WTC11 (cell line): ENCODE results near the gene IGFL4. TPM values are rescaled to one million over a fixed set of nuclear protein-coding genes. Genes with fewer than 3 reads are reported as not detected.

ENCODE experiments used
- ATAC-seq: fragments of 200-7000 bp; cut with Tn5 transposase; 2 replicates; pipeline ENCODE4 v1.10.0; 2021; ENCODE audit warnings: mild to moderate bottlenecking, moderate library complexity
- Bru-seq: library from RNA; stranded (reverse); fragments of 400-500 nt; gene quantifications from one replicate; lab custom pipeline; 2021; lab: Mats Ljungman, UMichigan
- CTCF ChIA-PET: fragments of 300-600 bp; sonication (Branson Sonifier 250); formaldehyde crosslinking; loops from one replicate; lab custom pipeline; 2021; ENCODE audit warnings: antibody characterized with exemption; lab: Charles Lee
- POLR2A ChIA-PET: fragments of 350-600 bp; sonication (Branson Sonifier 250); formaldehyde crosslinking; loops from one replicate; lab custom pipeline; 2021; ENCODE audit warnings: antibody characterized with exemption; lab: Charles Lee
- DNase-seq: peaks from one replicate; pipeline ENCODE4 v3.0.0; 2021; ENCODE audit warnings: low spot score
- H3K27ac Mint-ChIP-seq: 2 replicates; pipeline ENCODE4 v1.8.0; 2021; ENCODE audit warnings: mixed read lengths
- H3K27me3 Mint-ChIP-seq: 2 replicates; pipeline ENCODE4 v1.8.0; 2021; ENCODE audit warnings: low read depth, mild to moderate bottlenecking, moderate library complexity, mixed read lengths
- H3K36me3 Mint-ChIP-seq: 2 replicates; pipeline ENCODE4 v1.8.0; 2021; ENCODE audit warnings: mixed read lengths
- H3K4me1 Mint-ChIP-seq: 2 replicates; pipeline ENCODE4 v1.8.0; 2022; ENCODE audit warnings: mixed read lengths
- H3K4me3 Mint-ChIP-seq: 2 replicates; pipeline ENCODE4 v1.8.0; 2021; ENCODE audit warnings: mild to moderate bottlenecking, moderate library complexity, mixed read lengths
- H3K9me3 Mint-ChIP-seq: 2 replicates; pipeline ENCODE4 v1.8.0; 2021; ENCODE audit warnings: mixed read lengths
- ATF1 ChIP-seq: sonication (generic); formaldehyde crosslinking; IDR thresholded peaks from 2 replicates; pipeline ENCODE4 v1.8.1; 2023; ENCODE audit warnings: mild to moderate bottlenecking, moderate library complexity, missing genetic modification reagents
- ELF4 ChIP-seq: sonication (generic); formaldehyde crosslinking; IDR thresholded peaks from 2 replicates; pipeline ENCODE4 v1.8.1; 2022; ENCODE audit warnings: low read depth, mild to moderate bottlenecking, moderate library complexity, missing genetic modification reagents
- EMX1 ChIP-seq: fragments of 250-450 bp; sonication (Bioruptor Pico); IDR thresholded peaks from 2 replicates; pipeline ENCODE4 v1.8.0; 2021; ENCODE audit warnings: mild to moderate bottlenecking
- FOXJ3 ChIP-seq: sonication (generic); formaldehyde crosslinking; IDR thresholded peaks from 2 replicates; pipeline ENCODE4 v1.9.0; 2021; ENCODE audit warnings: missing genetic modification reagents, mild to moderate bottlenecking, borderline replicate concordance
- MXD4 ChIP-seq: fragments of 250-450 bp; sonication (Bioruptor Pico); IDR thresholded peaks from 2 replicates; pipeline ENCODE4 v1.8.0; 2021; ENCODE audit warnings: mild to moderate bottlenecking, moderate library complexity, borderline replicate concordance
- NFYB ChIP-seq: sonication (generic); formaldehyde crosslinking; conservative IDR thresholded peaks from 2 replicates; pipeline ENCODE4 v1.8.0; 2022; ENCODE audit warnings: low read depth, missing genetic modification reagents
- NR3C1 ChIP-seq: sonication (generic); formaldehyde crosslinking; conservative IDR thresholded peaks from 2 replicates; pipeline ENCODE4 v1.8.1; 2023; ENCODE audit warnings: low read depth, mild to moderate bottlenecking, missing genetic modification reagents
- SMAD3 ChIP-seq: sonication (generic); formaldehyde crosslinking; IDR thresholded peaks from 2 replicates; pipeline ENCODE4 v1.8.0; 2022; ENCODE audit warnings: missing genetic modification reagents, mild to moderate bottlenecking, borderline replicate concordance
- SP1 ChIP-seq: sonication (generic); formaldehyde crosslinking; conservative IDR thresholded peaks from 2 replicates; pipeline ENCODE4 v1.8.1; 2022; ENCODE audit warnings: missing genetic modification reagents
- TEAD1 ChIP-seq: sonication (generic); formaldehyde crosslinking; IDR thresholded peaks from 2 replicates; pipeline ENCODE4 v1.8.0; 2022; ENCODE audit warnings: mild to moderate bottlenecking, missing genetic modification reagents
- TP53 ChIP-seq: sonication (generic); formaldehyde crosslinking; IDR thresholded peaks from 2 replicates; pipeline ENCODE4 v1.8.1; 2023; ENCODE audit warnings: mild to moderate bottlenecking, missing genetic modification reagents
- ZNF219 ChIP-seq: sonication (generic); formaldehyde crosslinking; IDR thresholded peaks from 2 replicates; pipeline ENCODE4 v1.8.0; 2023; ENCODE audit warnings: missing genetic modification reagents, mild to moderate bottlenecking, borderline replicate concordance
- ZNF263 ChIP-seq: sonication (generic); formaldehyde crosslinking; IDR thresholded peaks from 2 replicates; pipeline ENCODE4 v1.8.1; 2022; ENCODE audit warnings: low read depth, mild to moderate bottlenecking, moderate library complexity, missing genetic modification reagents
- ZNF671 ChIP-seq: fragments of 250-450 bp; sonication (Bioruptor Pico); IDR thresholded peaks from 2 replicates; pipeline ENCODE4 v1.8.0; 2021; ENCODE audit warnings: mild to moderate bottlenecking
- long read RNA-seq, 3 experiments: library from RNA in 1 of 3; library from capped mRNA in 1 of 3; library from polyadenylated mRNA in 1 of 3; unstranded in 2 of 3; stranded (forward) in 1 of 3; transcript quantifications; one replicate each; pipeline ENCODE4 v2.0.0, GENCODE V29; 2021
- total RNA-seq: library from RNA; stranded (reverse); gene quantifications from 3 replicates; pipeline ENCODE4 v1.2.3, GENCODE V29; 2021
- TF ChIP-seq, protein P1 (sequence below): sonication (generic); formaldehyde crosslinking; IDR thresholded peaks from 2 replicates; pipeline ENCODE4 v1.8.1; 2023; ENCODE audit warnings: mild to moderate bottlenecking, missing genetic modification reagents, moderate library complexity
- TF ChIP-seq, protein P2 (sequence below): sonication (generic); formaldehyde crosslinking; IDR thresholded peaks from 2 replicates; pipeline ENCODE4 v1.8.0; 2022; ENCODE audit warnings: missing genetic modification reagents
- TF ChIP-seq, protein P3 (sequence below): fragments of 250-450 bp; sonication (Bioruptor Pico); IDR thresholded peaks from 2 replicates; pipeline ENCODE4 v1.8.0; 2021; ENCODE audit warnings: mild to moderate bottlenecking
- TF ChIP-seq, protein P4 (sequence below): sonication (generic); formaldehyde crosslinking; IDR thresholded peaks from 2 replicates; pipeline ENCODE4 v1.8.1; 2023; ENCODE audit warnings: mild to moderate bottlenecking, missing genetic modification reagents, borderline replicate concordance
- TF ChIP-seq, protein P5 (sequence below): sonication (generic); formaldehyde crosslinking; IDR thresholded peaks from 2 replicates; pipeline ENCODE4 v1.8.0; 2022; ENCODE audit warnings: mild to moderate bottlenecking, missing genetic modification reagents

Gene IGFL4
- total RNA-seq, result 0.20 to 0.37 TPM (median 0.34 TPM) in 3 replicates
- Bru-seq, nascent RNA, result percentile 20 among the genes with signal in this experiment
- long read RNA-seq, experiment 1, partial matches to known transcripts, result 0 of 2 reads
- long read RNA-seq, experiment 1, other reads (novel, unspliced or antisense), result 2 of 2 reads
- long read RNA-seq, experiment 2, partial matches to known transcripts, result 0 of 1 reads
- long read RNA-seq, experiment 2, other reads (novel, unspliced or antisense), result 1 of 1 reads
- long read RNA-seq, experiment 3, result 0 reads

DNA sequence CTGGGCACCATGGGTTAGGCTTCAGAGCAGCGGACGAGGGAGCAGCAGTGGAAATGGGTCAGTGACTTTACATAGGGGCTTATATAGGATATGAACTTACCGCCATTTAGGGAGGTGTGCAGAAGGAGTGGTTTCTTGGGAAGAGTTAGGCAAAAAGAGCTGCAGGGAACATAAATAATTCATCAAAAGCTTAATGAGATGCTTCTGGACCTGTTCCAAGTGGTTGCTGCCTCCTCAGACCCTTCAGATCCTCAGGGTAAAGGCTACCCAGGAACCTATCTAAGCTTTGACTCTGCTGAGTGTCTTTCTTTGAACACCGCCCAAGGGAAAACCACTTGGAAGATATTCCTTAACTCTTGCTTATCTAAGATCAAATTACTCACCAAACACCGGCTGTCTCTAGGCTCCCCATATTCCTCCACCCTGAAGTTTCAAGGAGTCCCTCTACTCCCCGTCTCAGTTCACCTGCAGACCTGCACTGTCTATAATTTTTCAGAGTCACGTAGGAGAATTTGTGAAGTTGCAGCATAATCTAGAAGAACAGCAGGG, at the start of gene IGFL4:
Gene IGFL4 (minus strand): TSS at position 51 of the 549 bp plus-strand sequence. CDS start 40 bp downstream, at position 11.
- TF ChIP-seq ATF1 (CRISPR knock-in tag) (no peak), TEAD1 (CRISPR knock-in tag) (no peak)
- TF ChIP-seq, protein P1, sequence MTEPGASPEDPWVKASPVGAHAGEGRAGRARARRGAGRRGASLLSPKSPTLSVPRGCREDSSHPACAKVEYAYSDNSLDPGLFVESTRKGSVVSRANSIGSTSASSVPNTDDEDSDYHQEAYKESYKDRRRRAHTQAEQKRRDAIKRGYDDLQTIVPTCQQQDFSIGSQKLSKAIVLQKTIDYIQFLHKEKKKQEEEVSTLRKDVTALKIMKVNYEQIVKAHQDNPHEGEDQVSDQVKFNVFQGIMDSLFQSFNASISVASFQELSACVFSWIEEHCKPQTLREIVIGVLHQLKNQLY (CRISPR knock-in tag), result no peak
- Mint-ChIP-seq H3K4me1 (peaks cover 7% of the 10 kb centered on the region), H3K27ac (no peak within 1 kb of the TSS), H3K9me3 (peaks cover 25% of the 10 kb centered on the region), H3K4me3 (no peak within 1 kb of the TSS), H3K27me3 (peaks cover 71% of the 10 kb centered on the region), H3K36me3 (peaks cover 3% of the 10 kb centered on the region; the same call in 1 of the 2 replicates)
- DNase-seq (no peak), ATAC-seq (no peak)
- CTCF ChIA-PET, result interaction anchor here (1.0 to 4.0 kb wide), 5 partner anchors 9 to 127 kb away, joined by 4 to 24 read pairs (median 4); no protein-coding TSS in a partner anchor
- POLR2A ChIA-PET, result interaction anchor here (0.6 kb wide), 1 partner anchor 12 kb away, joined by 7 read pairs; no protein-coding TSS in a partner anchor

DNA sequence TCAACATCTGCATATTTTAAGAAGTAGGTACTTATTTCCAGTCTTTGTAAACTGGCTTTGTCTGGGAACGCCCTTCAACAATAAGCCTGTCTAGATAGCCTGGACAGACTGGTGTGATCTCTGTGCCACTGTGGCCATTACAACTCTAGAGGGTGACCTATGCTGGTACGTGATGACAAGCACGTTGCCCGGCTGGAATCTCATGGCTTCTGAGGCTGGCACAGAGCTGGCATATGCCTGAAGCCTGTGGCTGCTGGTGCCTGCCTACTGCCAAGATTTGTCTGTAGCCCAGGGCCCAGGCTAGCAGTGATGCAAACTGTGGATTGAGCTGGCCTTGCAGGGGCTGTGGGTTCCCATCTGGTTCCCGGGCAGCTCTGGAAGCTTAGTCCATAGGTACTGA, 49.6 kb upstream of the IGFL4 start:
- Mint-ChIP-seq H3K4me3 (no peak overlapping the region), H3K9me3 (peaks cover 40% of the 10 kb centered on the region), H3K4me1 (no peaks in the 10 kb centered on the region), H3K27me3 (peaks cover 17% of the 10 kb centered on the region), H3K27ac (no peak overlapping the region), H3K36me3 (peaks cover 5% of the 10 kb centered on the region; the same call in 1 of the 2 replicates)
- POLR2A ChIA-PET, result no interaction called here
- CTCF ChIA-PET, result interaction anchor here (1.1 to 2.2 kb wide), 2 partner anchors 12 to 99 kb away, joined by 3 to 8 read pairs; no protein-coding TSS in a partner anchor
- TF ChIP-seq, protein P2, sequence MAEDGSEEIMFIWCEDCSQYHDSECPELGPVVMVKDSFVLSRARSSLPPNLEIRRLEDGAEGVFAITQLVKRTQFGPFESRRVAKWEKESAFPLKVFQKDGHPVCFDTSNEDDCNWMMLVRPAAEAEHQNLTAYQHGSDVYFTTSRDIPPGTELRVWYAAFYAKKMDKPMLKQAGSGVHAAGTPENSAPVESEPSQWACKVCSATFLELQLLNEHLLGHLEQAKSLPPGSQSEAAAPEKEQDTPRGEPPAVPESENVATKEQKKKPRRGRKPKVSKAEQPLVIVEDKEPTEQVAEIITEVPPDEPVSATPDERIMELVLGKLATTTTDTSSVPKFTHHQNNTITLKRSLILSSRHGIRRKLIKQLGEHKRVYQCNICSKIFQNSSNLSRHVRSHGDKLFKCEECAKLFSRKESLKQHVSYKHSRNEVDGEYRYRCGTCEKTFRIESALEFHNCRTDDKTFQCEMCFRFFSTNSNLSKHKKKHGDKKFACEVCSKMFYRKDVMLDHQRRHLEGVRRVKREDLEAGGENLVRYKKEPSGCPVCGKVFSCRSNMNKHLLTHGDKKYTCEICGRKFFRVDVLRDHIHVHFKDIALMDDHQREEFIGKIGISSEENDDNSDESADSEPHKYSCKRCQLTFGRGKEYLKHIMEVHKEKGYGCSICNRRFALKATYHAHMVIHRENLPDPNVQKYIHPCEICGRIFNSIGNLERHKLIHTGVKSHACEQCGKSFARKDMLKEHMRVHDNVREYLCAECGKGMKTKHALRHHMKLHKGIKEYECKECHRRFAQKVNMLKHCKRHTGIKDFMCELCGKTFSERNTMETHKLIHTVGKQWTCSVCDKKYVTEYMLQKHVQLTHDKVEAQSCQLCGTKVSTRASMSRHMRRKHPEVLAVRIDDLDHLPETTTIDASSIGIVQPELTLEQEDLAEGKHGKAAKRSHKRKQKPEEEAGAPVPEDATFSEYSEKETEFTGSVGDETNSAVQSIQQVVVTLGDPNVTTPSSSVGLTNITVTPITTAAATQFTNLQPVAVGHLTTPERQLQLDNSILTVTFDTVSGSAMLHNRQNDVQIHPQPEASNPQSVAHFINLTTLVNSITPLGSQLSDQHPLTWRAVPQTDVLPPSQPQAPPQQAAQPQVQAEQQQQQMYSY (CRISPR knock-in tag), result no peak
- TF ChIP-seq, protein P3, sequence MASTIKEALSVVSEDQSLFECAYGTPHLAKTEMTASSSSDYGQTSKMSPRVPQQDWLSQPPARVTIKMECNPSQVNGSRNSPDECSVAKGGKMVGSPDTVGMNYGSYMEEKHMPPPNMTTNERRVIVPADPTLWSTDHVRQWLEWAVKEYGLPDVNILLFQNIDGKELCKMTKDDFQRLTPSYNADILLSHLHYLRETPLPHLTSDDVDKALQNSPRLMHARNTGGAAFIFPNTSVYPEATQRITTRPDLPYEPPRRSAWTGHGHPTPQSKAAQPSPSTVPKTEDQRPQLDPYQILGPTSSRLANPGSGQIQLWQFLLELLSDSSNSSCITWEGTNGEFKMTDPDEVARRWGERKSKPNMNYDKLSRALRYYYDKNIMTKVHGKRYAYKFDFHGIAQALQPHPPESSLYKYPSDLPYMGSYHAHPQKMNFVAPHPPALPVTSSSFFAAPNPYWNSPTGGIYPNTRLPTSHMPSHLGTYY (CRISPR knock-in tag), result no peak
- TF ChIP-seq ZNF671 (no peak), ELF4 (no peak), ZNF263 (CRISPR knock-in tag) (no peak), TEAD1 (CRISPR knock-in tag) (no peak)
- TF ChIP-seq, protein P4, sequence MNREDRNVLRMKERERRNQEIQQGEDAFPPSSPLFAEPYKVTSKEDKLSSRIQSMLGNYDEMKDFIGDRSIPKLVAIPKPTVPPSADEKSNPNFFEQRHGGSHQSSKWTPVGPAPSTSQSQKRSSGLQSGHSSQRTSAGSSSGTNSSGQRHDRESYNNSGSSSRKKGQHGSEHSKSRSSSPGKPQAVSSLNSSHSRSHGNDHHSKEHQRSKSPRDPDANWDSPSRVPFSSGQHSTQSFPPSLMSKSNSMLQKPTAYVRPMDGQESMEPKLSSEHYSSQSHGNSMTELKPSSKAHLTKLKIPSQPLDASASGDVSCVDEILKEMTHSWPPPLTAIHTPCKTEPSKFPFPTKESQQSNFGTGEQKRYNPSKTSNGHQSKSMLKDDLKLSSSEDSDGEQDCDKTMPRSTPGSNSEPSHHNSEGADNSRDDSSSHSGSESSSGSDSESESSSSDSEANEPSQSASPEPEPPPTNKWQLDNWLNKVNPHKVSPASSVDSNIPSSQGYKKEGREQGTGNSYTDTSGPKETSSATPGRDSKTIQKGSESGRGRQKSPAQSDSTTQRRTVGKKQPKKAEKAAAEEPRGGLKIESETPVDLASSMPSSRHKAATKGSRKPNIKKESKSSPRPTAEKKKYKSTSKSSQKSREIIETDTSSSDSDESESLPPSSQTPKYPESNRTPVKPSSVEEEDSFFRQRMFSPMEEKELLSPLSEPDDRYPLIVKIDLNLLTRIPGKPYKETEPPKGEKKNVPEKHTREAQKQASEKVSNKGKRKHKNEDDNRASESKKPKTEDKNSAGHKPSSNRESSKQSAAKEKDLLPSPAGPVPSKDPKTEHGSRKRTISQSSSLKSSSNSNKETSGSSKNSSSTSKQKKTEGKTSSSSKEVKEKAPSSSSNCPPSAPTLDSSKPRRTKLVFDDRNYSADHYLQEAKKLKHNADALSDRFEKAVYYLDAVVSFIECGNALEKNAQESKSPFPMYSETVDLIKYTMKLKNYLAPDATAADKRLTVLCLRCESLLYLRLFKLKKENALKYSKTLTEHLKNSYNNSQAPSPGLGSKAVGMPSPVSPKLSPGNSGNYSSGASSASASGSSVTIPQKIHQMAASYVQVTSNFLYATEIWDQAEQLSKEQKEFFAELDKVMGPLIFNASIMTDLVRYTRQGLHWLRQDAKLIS (CRISPR knock-in tag), result no peak
- DNase-seq (no peak), ATAC-seq (no peak)

DNA sequence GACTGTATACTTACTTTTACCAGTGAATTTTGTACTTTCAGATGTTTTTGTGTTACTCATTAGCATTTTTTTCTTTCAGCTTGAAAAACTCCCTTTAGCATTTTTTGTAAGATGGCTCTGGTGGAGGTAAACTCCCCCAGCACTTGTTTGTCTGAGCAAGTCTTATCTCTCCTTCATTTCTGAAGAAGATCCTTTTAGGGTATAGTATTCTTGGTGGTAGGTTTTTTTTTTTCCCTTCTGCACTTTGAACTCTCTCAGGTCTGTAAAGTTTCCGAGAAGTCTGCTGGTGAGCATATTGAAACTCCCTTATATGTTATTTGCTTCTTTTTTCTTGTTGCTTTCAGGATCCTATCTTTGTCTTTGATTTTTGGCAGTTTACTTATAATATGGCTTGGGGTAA, 48.6 kb upstream of the IGFL4 start:
- DNase-seq, result no peak
- Mint-ChIP-seq H3K36me3 (peaks cover 5% of the 10 kb centered on the region; the same call in 1 of the 2 replicates), H3K27ac (no peak overlapping the region), H3K27me3 (peaks cover 20% of the 10 kb centered on the region), H3K9me3 (peaks cover 43% of the 10 kb centered on the region), H3K4me1 (no peaks in the 10 kb centered on the region), H3K4me3 (no peak overlapping the region)
- POLR2A ChIA-PET, result no interaction called here
- ATAC-seq, result no peak
- CTCF ChIA-PET, result interaction anchor here (0.6 to 2.2 kb wide), 3 partner anchors 11 to 342 kb away, joined by 3 to 8 read pairs (median 3); no protein-coding TSS in a partner anchor
- no peak for TF ChIP-seq NFYB
- TF ChIP-seq ZNF219 (CRISPR knock-in tag), result no peak
- no peak for TF ChIP-seq MXD4 (CRISPR knock-in tag)
- TF ChIP-seq SMAD3 (CRISPR knock-in tag), result no peak
- no peak for TF ChIP-seq ELF4
- TF ChIP-seq, protein P5, sequence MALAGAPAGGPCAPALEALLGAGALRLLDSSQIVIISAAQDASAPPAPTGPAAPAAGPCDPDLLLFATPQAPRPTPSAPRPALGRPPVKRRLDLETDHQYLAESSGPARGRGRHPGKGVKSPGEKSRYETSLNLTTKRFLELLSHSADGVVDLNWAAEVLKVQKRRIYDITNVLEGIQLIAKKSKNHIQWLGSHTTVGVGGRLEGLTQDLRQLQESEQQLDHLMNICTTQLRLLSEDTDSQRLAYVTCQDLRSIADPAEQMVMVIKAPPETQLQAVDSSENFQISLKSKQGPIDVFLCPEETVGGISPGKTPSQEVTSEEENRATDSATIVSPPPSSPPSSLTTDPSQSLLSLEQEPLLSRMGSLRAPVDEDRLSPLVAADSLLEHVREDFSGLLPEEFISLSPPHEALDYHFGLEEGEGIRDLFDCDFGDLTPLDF (CRISPR knock-in tag), result no peak
- TF ChIP-seq EMX1 (CRISPR knock-in tag), result no peak
- TF ChIP-seq TP53 (CRISPR knock-in tag), result no peak
- TF ChIP-seq FOXJ3 (CRISPR knock-in tag), result no peak
- TF ChIP-seq NR3C1 (CRISPR knock-in tag), result no peak
- TF ChIP-seq SP1, result no peak
